ENCODE data around the gene MORN3.
"Not testable (repeated sequence)": the region's sequence is repeated elsewhere in the genome, so short reads cannot be mapped to it uniquely, and the experiment has no call there.

MORN3 gene

GRCh38 chr12:121701667-121702277 lies 32.3 kb upstream of the MORN3 start:
- Histone ChIP-seq H3K4me3 (replicated peaks; ENCODE audit: insufficient read depth, low read length) (no peak overlapping the region), H3K27ac (replicated peaks) (no peak overlapping the region), H3K27me3 (ENCODE audit: insufficient read depth, poor library complexity, severe bottlenecking) (no peaks in the 10 kb centered on the region)
- DNase-seq (ENCODE audit: low read depth in 1 of 2, low spot score in 1 of 2), result no peak
- TF ChIP-seq POLR2AphosphoS5 (IDR thresholded peaks at IDR 0.05; ENCODE audit: low read depth) (no peak), CTCF (IDR thresholded peaks at IDR 0.05; ENCODE audit: insufficient read depth, low read length) (no peak), REST (IDR thresholded peaks at IDR 0.05; ENCODE audit: insufficient replicate concordance, low read depth) (no peak), GABPA (IDR thresholded peaks at IDR 0.05; ENCODE audit: low read depth) (no peak), SPI1 (IDR thresholded peaks at IDR 0.05; ENCODE audit: borderline replicate concordance, low read depth) (no peak)

- H3K27me3 ChIP-seq (ENCODE audit: insufficient read depth, poor library complexity, severe bottlenecking); H3K4me3 ChIP-seq (replicated peaks; ENCODE audit: insufficient read depth, low read length); DNase-seq (ENCODE audit: low read depth in 1 of 2, low spot score in 1 of 2); H3K27ac ChIP-seq (replicated peaks): not testable (repeated sequence)
These were observed 28.4 kb upstream of the MORN3 start for GRCh38 chr12:121697861-121698260.

GRCh38 chr12:121697093-121697698 lies 27.7 kb upstream of the MORN3 start:
- no peak overlapping the region for H3K4me3 ChIP-seq (replicated peaks; ENCODE audit: insufficient read depth, low read length)
- H3K27me3 ChIP-seq (ENCODE audit: insufficient read depth, poor library complexity, severe bottlenecking), result no peaks in the 10 kb centered on the region
- no peak overlapping the region for H3K27ac ChIP-seq (replicated peaks)
- no peak for DNase-seq (ENCODE audit: low read depth in 1 of 2, low spot score in 1 of 2)
- TF ChIP-seq REST (IDR thresholded peaks at IDR 0.05; ENCODE audit: insufficient replicate concordance, low read depth) (no peak), CTCF (IDR thresholded peaks at IDR 0.05; ENCODE audit: insufficient read depth, low read length) (no peak), POLR2AphosphoS5 (IDR thresholded peaks at IDR 0.05; ENCODE audit: low read depth) (no peak), SPI1 (IDR thresholded peaks at IDR 0.05; ENCODE audit: borderline replicate concordance, low read depth) (no peak), GABPA (IDR thresholded peaks at IDR 0.05; ENCODE audit: low read depth) (no peak)

GRCh38 chr12:121693155-121693687 lies 23.8 kb upstream of the MORN3 start:
- Histone ChIP-seq H3K4me3 (replicated peaks; ENCODE audit: insufficient read depth, low read length) (no peak overlapping the region), H3K27ac (replicated peaks) (no peak overlapping the region), H3K27me3 (ENCODE audit: insufficient read depth, poor library complexity, severe bottlenecking) (no peaks in the 10 kb centered on the region)
- DNase-seq (ENCODE audit: low read depth in 1 of 2, low spot score in 1 of 2), result no peak
- TF ChIP-seq REST (IDR thresholded peaks at IDR 0.05; ENCODE audit: insufficient replicate concordance, low read depth), result no peak
- no peak for TF ChIP-seq POLR2AphosphoS5 (IDR thresholded peaks at IDR 0.05; ENCODE audit: low read depth)
- TF ChIP-seq CTCF (IDR thresholded peaks at IDR 0.05; ENCODE audit: insufficient read depth, low read length), result no peak
- no peak for TF ChIP-seq SPI1 (IDR thresholded peaks at IDR 0.05; ENCODE audit: borderline replicate concordance, low read depth)
- no peak for TF ChIP-seq GABPA (IDR thresholded peaks at IDR 0.05; ENCODE audit: low read depth)

- not testable (repeated sequence) for H3K27me3 ChIP-seq (ENCODE audit: insufficient read depth, poor library complexity, severe bottlenecking); H3K4me3 ChIP-seq (replicated peaks; ENCODE audit: insufficient read depth, low read length); DNase-seq (ENCODE audit: low read depth in 1 of 2, low spot score in 1 of 2); H3K27ac ChIP-seq (replicated peaks)
These were observed 23.3 kb upstream of the MORN3 start for GRCh38 chr12:121692744-121693143.

Measured in HL-60 (cell line).